Ishikawa (cell line): ENCODE measurements around the gene LYZL1.

Experiments used
- RAD21 ChIP-seq: IDR thresholded peaks from 2 replicates; pipeline ENCODE4 v1.6.1; 2012; ENCODE audit warnings: low read depth
- TCF12 ChIP-seq: IDR thresholded peaks from 2 replicates; pipeline ENCODE4 v1.6.1; 2012; ENCODE audit warnings: low read depth
- ZBTB7A ChIP-seq: IDR thresholded peaks from 2 replicates; pipeline ENCODE4 v1.6.1; 2012; ENCODE audit warnings: low read depth

DNA sequence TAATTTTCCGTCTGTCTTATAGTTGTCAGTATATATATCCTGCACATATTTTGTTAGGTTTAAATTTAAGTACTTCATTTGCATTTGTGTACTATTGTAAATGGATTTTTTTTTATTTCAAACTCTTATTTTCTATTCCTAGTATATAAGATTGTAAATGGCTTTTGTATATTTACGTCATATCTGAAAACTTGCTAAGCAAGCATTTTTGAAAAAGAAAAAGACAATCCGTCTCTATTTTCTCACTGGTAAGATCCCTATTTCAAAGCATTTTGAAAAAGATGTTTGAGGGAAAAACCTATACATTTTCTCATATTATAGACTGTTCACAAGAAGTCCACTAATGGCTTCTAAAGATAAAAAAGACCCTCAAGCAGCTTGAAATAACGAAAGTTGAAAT is 1.2 kb upstream of the LYZL1 start:
- TF ChIP-seq ZBTB7A (no peak), RAD21 (no peak), TCF12 (no peak)
